Measurements from ENCODE around the gene RNF224. TPM values are rescaled to one million over a fixed set of nuclear protein-coding genes. Genes with fewer than 3 reads are reported as not detected.

Gene RNF224
- total and polyA plus RNA-seq, 2 of the 13 experiments (the other 11 are each of a cell fraction or from before 2014, with no cell fraction given): 0.09 TPM; not detected in 1

GRCh38 chr9:137206602-137207001 lies 20.7 kb upstream of the RNF224 start:
- no peak overlapping the region for H3K27ac ChIP-seq (ENCODE audit: extremely low read length, insufficient read depth, low read length)

More at GRCh38 chr9:137206602-137207001, 20.7 kb upstream of the RNF224 start:
- ChIA-PET POLR2A (interaction anchor here (1.8 to 8.8 kb wide), 2 partner anchors 15 to 17 kb away, joined by 5 to 225 read pairs; partner anchors contain the start of genes CYSRT1, RNF208 and RNF224), CTCF (ENCODE audit: low intra/inter-chr PET ratio, low total read pairs) (no interaction called here)
- TF ChIP-seq ZNF761 (CRISPR knock-in tag; conservative IDR thresholded peaks at IDR 0.05): no peak
- TF ChIP-seq ZNF460 (CRISPR knock-in tag; IDR thresholded peaks at IDR 0.05; ENCODE audit: borderline replicate concordance): no peak
- TF ChIP-seq NFYC (CRISPR knock-in tag; IDR thresholded peaks at IDR 0.05): no peak
- TF ChIP-seq MXD1 (CRISPR knock-in tag; IDR thresholded peaks at IDR 0.05): no peak
- no peak for TF ChIP-seq THAP9 (CRISPR knock-in tag; IDR thresholded peaks at IDR 0.05; ENCODE audit: borderline replicate concordance)
- TF ChIP-seq ZNF720 (CRISPR knock-in tag; IDR thresholded peaks at IDR 0.05): no peak
- no peak for TF ChIP-seq SOX6 (IDR thresholded peaks at IDR 0.05)
- TF ChIP-seq SOX6 (CRISPR knock-in tag; IDR thresholded peaks at IDR 0.05): no peak
- TF ChIP-seq CENPX (CRISPR knock-in tag; IDR thresholded peaks at IDR 0.05): no peak
- no peak for TF ChIP-seq GTF3A (CRISPR knock-in tag; conservative IDR thresholded peaks at IDR 0.05)
- TF ChIP-seq ZNF816 (CRISPR knock-in tag; IDR thresholded peaks at IDR 0.05; ENCODE audit: borderline replicate concordance): no peak
- no peak for TF ChIP-seq SOX13 (IDR thresholded peaks at IDR 0.05)
- TF ChIP-seq SOX13 (CRISPR knock-in tag; conservative IDR thresholded peaks at IDR 0.05 in 1 of 2, IDR thresholded peaks at IDR 0.05 in 1 of 2): no peak
- TF ChIP-seq ARNT (IDR thresholded peaks at IDR 0.05): no peak
- no peak for TF ChIP-seq KLF12 (CRISPR knock-in tag; IDR thresholded peaks at IDR 0.05; ENCODE audit: borderline replicate concordance)
- no peak for TF ChIP-seq RFXAP (CRISPR knock-in tag; IDR thresholded peaks at IDR 0.05; ENCODE audit: borderline replicate concordance)
- intact Hi-C loops (cut with micrococcal nuclease; ENCODE audit: unreplicated experiment) (no loop called here), in situ Hi-C loops (cut with HindIII; ENCODE audit: extremely low pct_ligation_motif_present, low pct_unique_long_range_greater_than_20kb) (no loop called here)
- FAIRE-seq (no peak), ATAC-seq (no peak), DNase-seq (ENCODE audit: low spot score) (no peak)
- H3K4me2 ChIP-seq (ENCODE audit: low read depth, low read length): peak overlapping the region; percentile 95
- peaks cover 44% of the 10 kb centered on the region for H3K4me1 ChIP-seq (ENCODE audit: insufficient read depth, low read length)
- 75% methylated on average over 7 of the region's 7 CpGs for WGBS (ENCODE audit: low lambda C conversion rate)
- H3K9ac ChIP-seq (ENCODE audit: insufficient read depth, low read depth, low read length): peak overlapping the region; percentile 88
- H4K20me1 ChIP-seq (ENCODE audit: insufficient read depth, low read length): 0 out of 2 replicates have a peak, but pooled peaks cover 4% of the 10 kb centered on the region
- H3K9me3 ChIP-seq (ENCODE audit: low read length): no peaks in the 10 kb centered on the region
- BruUV-seq (replicated peaks): no TSS peak
- no peaks in the 10 kb centered on the region; a peak in 1 of 5 replicates for H3K36me3 ChIP-seq (replicated peaks in 1 of 2; ENCODE audit: control insufficient read depth in 1 of 2, insufficient read depth in 2 of 2, low read length in 2 of 2)
- no peak overlapping the region for H2AFZ ChIP-seq (ENCODE audit: low read length)
- no peaks in the 10 kb centered on the region; a peak in 1 of 5 replicates for H3K27me3 ChIP-seq (ENCODE audit: control insufficient read depth in 1 of 2, insufficient read depth in 2 of 2, low read length in 2 of 2)
- peaks cover 36% of the 10 kb centered on the region for H3K79me2 ChIP-seq (ENCODE audit: insufficient read depth, low read length)
- H3K4me3 ChIP-seq (replicated peaks in 1 of 3; ENCODE audit: insufficient read depth in 1 of 3, low read depth in 2 of 3, low read length in 3 of 3): peak overlapping the region; percentile 90 to 93 (median 92); a peak in 5 of 6 replicates
